Measurements from ENCODE around the gene MX1.

MX1 gene

DNA sequence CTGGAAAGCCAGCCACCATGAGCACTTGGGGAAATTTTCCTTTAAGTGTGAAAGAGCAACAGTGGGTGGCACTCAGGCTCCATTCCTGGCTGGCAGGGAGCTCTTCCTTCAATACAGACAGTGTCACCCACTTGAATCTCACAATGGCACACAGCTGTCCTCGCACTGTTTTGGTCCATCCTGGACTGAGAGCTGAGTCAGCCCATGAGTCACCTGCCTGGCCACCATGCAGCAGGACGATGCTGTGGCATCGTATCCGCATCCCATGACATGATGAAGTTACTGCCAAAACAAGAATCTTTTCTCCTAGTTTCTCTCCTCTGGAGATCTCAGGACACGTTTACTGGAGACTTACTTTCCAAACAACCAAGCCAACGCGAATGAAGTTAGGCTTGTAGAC lies 75.9 kb downstream of the MX1 start:
- no peak overlapping the region for H3K4me3 ChIP-seq (ENCODE audit: low read length)
- TF ChIP-seq, protein P1, sequence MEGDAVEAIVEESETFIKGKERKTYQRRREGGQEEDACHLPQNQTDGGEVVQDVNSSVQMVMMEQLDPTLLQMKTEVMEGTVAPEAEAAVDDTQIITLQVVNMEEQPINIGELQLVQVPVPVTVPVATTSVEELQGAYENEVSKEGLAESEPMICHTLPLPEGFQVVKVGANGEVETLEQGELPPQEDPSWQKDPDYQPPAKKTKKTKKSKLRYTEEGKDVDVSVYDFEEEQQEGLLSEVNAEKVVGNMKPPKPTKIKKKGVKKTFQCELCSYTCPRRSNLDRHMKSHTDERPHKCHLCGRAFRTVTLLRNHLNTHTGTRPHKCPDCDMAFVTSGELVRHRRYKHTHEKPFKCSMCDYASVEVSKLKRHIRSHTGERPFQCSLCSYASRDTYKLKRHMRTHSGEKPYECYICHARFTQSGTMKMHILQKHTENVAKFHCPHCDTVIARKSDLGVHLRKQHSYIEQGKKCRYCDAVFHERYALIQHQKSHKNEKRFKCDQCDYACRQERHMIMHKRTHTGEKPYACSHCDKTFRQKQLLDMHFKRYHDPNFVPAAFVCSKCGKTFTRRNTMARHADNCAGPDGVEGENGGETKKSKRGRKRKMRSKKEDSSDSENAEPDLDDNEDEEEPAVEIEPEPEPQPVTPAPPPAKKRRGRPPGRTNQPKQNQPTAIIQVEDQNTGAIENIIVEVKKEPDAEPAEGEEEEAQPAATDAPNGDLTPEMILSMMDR (conservative IDR thresholded peaks at IDR 0.05; ENCODE audit: low read length), result no peak
- DNase-seq (ENCODE audit: low read depth), result no peak

GRCh38 chr21:41503331-41503730 lies 77.3 kb downstream of the MX1 start:
- TF ChIP-seq, protein P1 (conservative IDR thresholded peaks at IDR 0.05; ENCODE audit: low read length), result no peak
- H3K4me3 ChIP-seq (ENCODE audit: low read length), result no peak overlapping the region
- DNase-seq (ENCODE audit: low read depth), result no peak

DNA sequence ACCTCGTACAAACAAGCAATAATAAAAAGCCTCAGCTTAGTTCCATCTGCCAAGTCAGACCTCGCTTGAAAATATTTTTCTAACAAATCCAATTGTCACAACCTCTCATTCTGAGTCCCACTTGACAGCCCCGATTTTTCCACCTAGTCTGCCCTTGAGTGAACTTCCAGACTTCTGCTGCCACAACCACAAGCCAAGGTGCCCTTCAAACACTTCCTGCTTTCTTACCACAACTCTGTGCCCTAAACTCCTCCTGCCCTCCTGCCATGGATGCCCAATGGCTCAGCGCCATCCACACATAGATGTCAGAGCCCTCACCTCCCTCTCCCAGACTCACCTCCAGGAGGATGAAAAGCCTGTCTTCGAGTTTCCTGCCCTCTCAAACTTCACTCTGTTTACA lies 78.0 kb downstream of the MX1 start:
- DNase-seq (ENCODE audit: low read depth), result no peak
- no peak overlapping the region for H3K4me3 ChIP-seq (ENCODE audit: low read length)
- TF ChIP-seq, protein P1 (conservative IDR thresholded peaks at IDR 0.05; ENCODE audit: low read length), result no peak

DNA sequence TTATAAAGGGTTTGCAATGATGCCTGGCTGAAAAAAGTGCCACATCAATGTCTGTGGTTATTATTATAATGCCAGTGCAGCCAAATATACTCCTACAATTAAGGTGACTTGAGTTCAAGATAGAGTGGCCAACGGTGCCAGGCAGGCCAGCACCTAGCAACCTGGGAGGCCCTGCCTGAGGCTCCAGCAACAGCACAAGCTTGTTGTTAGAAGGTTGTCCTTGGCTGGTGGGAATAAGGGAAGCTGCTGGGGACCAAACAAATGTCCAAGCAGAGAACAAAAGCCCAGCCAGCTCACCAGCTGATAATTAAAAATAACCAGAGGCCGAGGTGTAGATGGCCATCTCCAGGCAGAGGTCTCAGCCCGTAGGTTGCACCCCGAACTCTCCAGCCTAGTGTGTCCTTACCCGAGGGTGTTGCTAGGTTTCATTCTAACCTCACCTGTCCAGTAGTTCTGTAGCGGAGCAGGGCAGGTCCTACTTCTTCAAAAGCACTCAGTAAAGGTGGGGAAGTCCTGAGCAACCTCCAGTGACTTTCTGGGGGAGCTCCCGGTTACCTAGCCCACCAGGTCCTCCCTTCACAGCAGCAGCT lies 80.1 kb downstream of the MX1 start:
- TF ChIP-seq, protein P1 (conservative IDR thresholded peaks at IDR 0.05; ENCODE audit: low read length), result no peak
- no peak overlapping the region for H3K4me3 ChIP-seq (ENCODE audit: low read length)
- DNase-seq (ENCODE audit: low read depth), result no peak

- DNase-seq (ENCODE audit: low read depth), result no peak
- TF ChIP-seq, protein P1 (conservative IDR thresholded peaks at IDR 0.05; ENCODE audit: low read length), result no peak
- H3K4me3 ChIP-seq (ENCODE audit: low read length), result no peak overlapping the region
These were observed 80.8 kb downstream of the MX1 start for GRCh38 chr21:41506611-41507520.

DNA sequence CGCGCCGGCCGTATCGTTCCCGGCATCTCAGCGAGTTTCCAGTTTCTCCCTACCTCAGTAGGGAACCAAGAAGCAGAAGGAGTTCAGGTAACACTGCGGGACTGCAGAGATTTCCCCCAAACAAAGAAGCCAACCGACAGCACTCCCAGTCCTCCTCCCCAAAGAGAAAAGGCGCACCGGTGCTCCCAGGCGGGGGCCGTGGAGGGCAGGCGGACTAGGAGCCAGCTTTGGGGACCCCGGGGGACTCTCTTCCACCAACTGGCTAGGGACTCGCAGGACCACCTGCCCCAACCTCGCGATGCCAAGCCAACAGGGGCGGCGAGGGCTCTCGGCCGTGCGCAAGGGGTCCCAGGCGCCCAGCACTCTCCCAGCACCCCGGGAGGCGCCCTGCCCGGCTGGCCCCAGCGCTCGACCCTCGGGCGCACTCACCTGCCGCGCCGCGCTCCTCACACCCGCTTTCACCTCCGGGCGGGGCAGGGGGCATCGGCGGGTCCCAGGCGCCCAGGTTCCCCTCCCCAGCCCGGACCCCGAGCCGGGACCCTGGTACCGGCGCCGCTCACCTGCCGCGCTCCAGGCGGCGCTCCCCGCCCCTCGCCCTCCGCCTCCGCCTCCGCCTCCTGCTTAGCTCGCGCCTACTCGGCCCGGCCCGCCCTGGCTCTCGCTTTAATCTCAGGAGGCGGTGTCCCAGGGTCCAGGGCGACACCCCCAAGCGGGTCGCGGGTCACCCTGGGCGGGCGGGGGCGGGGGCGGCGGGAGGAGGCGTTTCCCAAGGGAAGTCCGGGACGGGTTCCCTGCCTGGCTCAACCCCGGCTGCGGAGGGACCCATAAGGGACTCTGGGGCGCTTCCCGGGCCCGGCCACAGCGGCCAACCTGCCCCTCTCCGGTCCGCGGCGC lies 81.7 kb downstream of the MX1 start, which contains the start of gene TMPRSS2:
TMPRSS2 (minus strand) TSS at position 638 of the 894 bp plus-strand sequence. CDS start 10,025 bp downstream, outside the sequence.
- DNase-seq (ENCODE audit: low read depth), result no peak
- TF ChIP-seq, protein P1 (conservative IDR thresholded peaks at IDR 0.05; ENCODE audit: low read length), result no peak
- H3K4me3 ChIP-seq (ENCODE audit: low read length), result no peak within 1 kb of the TSS
